KOPT-K1 (cell line): ENCODE results near the gene ABCC1.
"Not testable (repeated sequence)": the region's sequence is repeated elsewhere in the genome, so short reads cannot be mapped to it uniquely, and the experiment has no call there.

Experiments used
- H3K27ac ChIP-seq: fragments of 200-600 bp; sonication (generic); 2 replicates; pipeline ENCODE4 v1.5.1; 2016; ENCODE audit warnings: antibody characterized with exemption, mild to moderate bottlenecking, low read depth, low read length; ENCODE audit not compliant: poor library complexity, severe bottlenecking
- H3K36me3 ChIP-seq: fragments of 200-600 bp; sonication (generic); 2 replicates; pipeline ENCODE4 v1.5.1; 2017; ENCODE audit warnings: antibody characterized with exemption, mild to moderate bottlenecking, low read length, moderate library complexity; ENCODE audit not compliant: insufficient read depth
- H3K9me3 ChIP-seq: fragments of 200-600 bp; sonication (generic); 2 replicates; pipeline ENCODE4 v1.5.1; 2017; ENCODE audit warnings: antibody characterized with exemption, low read length, mild to moderate bottlenecking; ENCODE audit not compliant: insufficient read depth, poor library complexity, severe bottlenecking

The ABCC1 gene

GRCh38 chr16:15970743-15971439 is 21.5 kb downstream of the ABCC1 start:
- H3K9me3 ChIP-seq = peaks cover 46% of the 10 kb centered on the region
- peaks cover 64% of the 10 kb centered on the region for H3K36me3 ChIP-seq
- H3K27ac ChIP-seq = no peak overlapping the region

- H3K36me3 ChIP-seq = peaks cover 70% of the 10 kb centered on the region
- H3K27ac ChIP-seq = no peak overlapping the region
- H3K9me3 ChIP-seq = peaks cover 50% of the 10 kb centered on the region
Observed at GRCh38 chr16:15971440-15971815, 22.0 kb downstream of the ABCC1 start.

- Histone ChIP-seq H3K27ac (no peak overlapping the region), H3K36me3 (peaks cover 74% of the 10 kb centered on the region), H3K9me3 (peaks cover 57% of the 10 kb centered on the region)
Observed at GRCh38 chr16:15972046-15972868, 22.8 kb downstream of the ABCC1 start.

GRCh38 chr16:15973421-15973820 is 24.0 kb downstream of the ABCC1 start:
- H3K9me3 ChIP-seq = peaks cover 69% of the 10 kb centered on the region
- peaks cover 82% of the 10 kb centered on the region for H3K36me3 ChIP-seq
- H3K27ac ChIP-seq = no peak overlapping the region

- peaks cover 69% of the 10 kb centered on the region for H3K9me3 ChIP-seq
- H3K27ac ChIP-seq = no peak overlapping the region
- peaks cover 88% of the 10 kb centered on the region for H3K36me3 ChIP-seq
Observed at GRCh38 chr16:15974057-15974456, 24.6 kb downstream of the ABCC1 start.

GRCh38 chr16:15975172-15975571 is 25.8 kb downstream of the ABCC1 start:
- peaks cover 90% of the 10 kb centered on the region for H3K36me3 ChIP-seq
- H3K27ac ChIP-seq = no peak overlapping the region
- peaks cover 70% of the 10 kb centered on the region for H3K9me3 ChIP-seq

GRCh38 chr16:15976225-15976812 is 26.9 kb downstream of the ABCC1 start:
- Histone ChIP-seq H3K9me3 (peaks cover 70% of the 10 kb centered on the region), H3K36me3 (peaks cover 91% of the 10 kb centered on the region), H3K27ac (no peak overlapping the region)

GRCh38 chr16:15976929-15977637 is 27.7 kb downstream of the ABCC1 start:
- Histone ChIP-seq H3K9me3 (peaks cover 70% of the 10 kb centered on the region), H3K27ac (no peak overlapping the region), H3K36me3 (peaks cover 91% of the 10 kb centered on the region)

GRCh38 chr16:15979801-15980200 is 30.4 kb downstream of the ABCC1 start:
- Histone ChIP-seq H3K27ac (no peak overlapping the region), H3K9me3 (peaks cover 67% of the 10 kb centered on the region), H3K36me3 (peaks cover 91% of the 10 kb centered on the region)

GRCh38 chr16:15980329-15980728 is 30.9 kb downstream of the ABCC1 start:
- H3K27ac ChIP-seq = no peak overlapping the region
- H3K36me3 ChIP-seq = peaks cover 86% of the 10 kb centered on the region
- peaks cover 67% of the 10 kb centered on the region for H3K9me3 ChIP-seq

GRCh38 chr16:15981382-15981781 is 32.0 kb downstream of the ABCC1 start:
- H3K27ac ChIP-seq = no peak overlapping the region
- H3K36me3 ChIP-seq = peaks cover 76% of the 10 kb centered on the region
- peaks cover 64% of the 10 kb centered on the region for H3K9me3 ChIP-seq

- H3K9me3 ChIP-seq = peaks cover 55% of the 10 kb centered on the region
Observed at GRCh38 chr16:15982194-15982915, 32.9 kb downstream of the ABCC1 start.

GRCh38 chr16:15983898-15984297 is 34.5 kb downstream of the ABCC1 start:
- no peak overlapping the region for H3K27ac ChIP-seq
- H3K36me3 ChIP-seq = peaks cover 61% of the 10 kb centered on the region
- peaks cover 39% of the 10 kb centered on the region for H3K9me3 ChIP-seq

More at GRCh38 chr16:15982194-15982915, 32.9 kb downstream of the ABCC1 start:
- H3K36me3 ChIP-seq = peaks cover 68% of the 10 kb centered on the region
- not testable (repeated sequence) for H3K27ac ChIP-seq

- peaks cover 27% of the 10 kb centered on the region for H3K9me3 ChIP-seq
- H3K36me3 ChIP-seq = peaks cover 49% of the 10 kb centered on the region
- no peak overlapping the region for H3K27ac ChIP-seq
Observed at GRCh38 chr16:15985144-15985543, 35.7 kb downstream of the ABCC1 start.
